ENCODE data around the gene CHMP2A. TPM values are rescaled to one million over a fixed set of nuclear protein-coding genes. Genes with fewer than 3 reads are reported as not detected.
"Not testable (repeated sequence)": the region's sequence is repeated elsewhere in the genome, so short reads cannot be mapped to it uniquely, and the experiment has no call there.

Gene CHMP2A
- polyA plus RNA-seq, 4 donors, result 113 to 135 (median 118) TPM

DNA sequence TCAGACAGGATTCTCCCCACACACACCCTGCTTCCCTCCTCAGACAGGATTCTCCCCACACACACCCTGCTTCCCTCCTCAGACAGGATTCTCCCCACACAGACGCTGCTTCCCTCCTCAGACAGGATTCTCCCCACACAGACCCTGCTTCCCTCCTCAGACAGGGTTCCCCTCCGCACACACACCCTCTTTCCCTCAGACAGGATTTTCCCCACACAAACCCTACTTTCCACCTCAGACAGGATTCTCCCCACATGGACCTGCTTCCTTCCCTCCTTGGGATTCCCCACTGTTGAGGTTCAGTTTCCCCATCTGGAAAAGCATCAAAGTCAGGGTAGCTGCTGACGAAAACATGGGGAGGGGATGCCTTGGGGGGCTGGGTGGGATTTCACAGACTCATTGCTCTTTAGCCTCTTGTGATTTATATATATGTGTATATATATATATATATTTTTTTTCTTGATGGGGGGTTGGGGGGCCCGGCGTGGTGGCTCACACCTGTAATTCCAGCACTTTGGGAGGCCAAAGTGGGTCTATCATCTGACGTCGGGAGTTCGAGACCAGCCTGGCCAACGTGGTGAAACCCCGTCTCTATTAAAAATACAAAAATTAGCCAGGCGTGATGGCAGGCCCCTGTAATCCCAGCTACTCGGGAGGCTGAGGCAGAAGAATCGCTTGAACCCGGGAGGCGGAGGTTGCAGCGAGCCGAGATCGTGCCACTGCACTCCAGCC, 12.1 kb downstream of the CHMP2A start:
- not testable (repeated sequence) for DNase-seq (ENCODE audit: low read depth in 4 of 4, low spot score in 3 of 4)

DNA sequence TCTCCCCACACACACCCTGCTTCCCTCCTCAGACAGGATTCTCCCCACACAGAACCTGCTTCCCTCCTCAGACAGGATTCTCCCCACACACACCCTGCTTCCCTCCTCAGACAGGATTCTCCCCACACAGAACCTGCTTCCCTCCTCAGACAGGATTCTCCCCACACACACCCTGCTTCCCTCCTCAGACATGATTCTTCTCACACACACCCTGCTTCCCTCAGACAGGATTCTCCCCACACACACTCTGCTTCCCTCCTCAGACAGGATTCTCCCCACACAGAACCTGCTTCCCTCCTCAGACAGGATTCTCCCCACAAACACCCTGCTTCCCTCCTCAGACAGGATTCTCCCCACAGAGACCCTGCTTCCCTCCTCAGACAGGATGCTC, 15.7 kb downstream of the CHMP2A start:
- DNase-seq (ENCODE audit: low read depth in 4 of 4, low spot score in 3 of 4), result not testable (repeated sequence)

DNA sequence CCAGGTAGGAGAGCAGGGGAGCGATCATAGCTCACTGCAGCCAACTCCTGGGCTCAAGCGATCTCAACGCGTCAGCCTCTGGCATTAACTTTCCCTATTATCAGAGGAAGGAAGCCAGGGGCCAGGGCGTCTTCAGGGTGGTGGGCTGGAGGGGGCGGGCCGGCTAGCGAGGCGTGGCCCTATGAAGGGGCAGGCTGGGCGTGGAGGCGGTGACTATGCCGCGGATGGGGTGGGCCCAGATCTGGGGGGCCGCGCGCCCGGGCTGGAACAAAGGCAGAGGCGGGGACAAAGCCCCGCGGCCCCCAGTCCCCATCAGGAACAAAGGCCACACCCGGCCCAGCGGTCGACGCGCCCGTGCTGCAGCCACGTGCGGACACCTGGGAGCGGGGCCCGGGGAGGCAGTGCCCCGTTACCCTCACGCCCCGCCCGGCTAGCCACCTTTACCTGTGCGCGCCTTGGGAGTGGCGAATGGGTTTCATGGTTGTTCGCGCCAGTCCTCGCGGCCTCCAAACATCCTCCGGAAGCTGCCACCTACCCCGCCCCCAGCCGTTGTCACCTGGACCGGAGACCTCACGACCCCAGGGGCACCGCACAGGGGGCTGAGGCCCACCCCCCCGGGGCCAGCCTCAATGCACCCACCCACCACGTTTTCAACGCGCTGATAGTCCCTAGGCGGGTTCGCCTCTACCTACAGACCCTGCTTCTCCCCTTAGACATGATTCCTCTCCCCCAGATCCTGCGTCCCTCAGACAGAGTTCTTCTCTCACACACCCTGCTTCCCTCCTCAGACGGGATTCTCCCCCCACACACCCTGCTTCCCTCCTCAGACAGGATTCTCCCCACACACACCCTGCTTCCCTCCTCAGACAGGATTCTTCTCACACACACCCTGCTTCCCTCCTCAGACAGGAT, 16.4 kb downstream of the CHMP2A start:
- peak in 3 of 4 donors; percentile 63 to 71 (median 65) for DNase-seq (ENCODE audit: low read depth in 4 of 4, low spot score in 3 of 4)

DNA sequence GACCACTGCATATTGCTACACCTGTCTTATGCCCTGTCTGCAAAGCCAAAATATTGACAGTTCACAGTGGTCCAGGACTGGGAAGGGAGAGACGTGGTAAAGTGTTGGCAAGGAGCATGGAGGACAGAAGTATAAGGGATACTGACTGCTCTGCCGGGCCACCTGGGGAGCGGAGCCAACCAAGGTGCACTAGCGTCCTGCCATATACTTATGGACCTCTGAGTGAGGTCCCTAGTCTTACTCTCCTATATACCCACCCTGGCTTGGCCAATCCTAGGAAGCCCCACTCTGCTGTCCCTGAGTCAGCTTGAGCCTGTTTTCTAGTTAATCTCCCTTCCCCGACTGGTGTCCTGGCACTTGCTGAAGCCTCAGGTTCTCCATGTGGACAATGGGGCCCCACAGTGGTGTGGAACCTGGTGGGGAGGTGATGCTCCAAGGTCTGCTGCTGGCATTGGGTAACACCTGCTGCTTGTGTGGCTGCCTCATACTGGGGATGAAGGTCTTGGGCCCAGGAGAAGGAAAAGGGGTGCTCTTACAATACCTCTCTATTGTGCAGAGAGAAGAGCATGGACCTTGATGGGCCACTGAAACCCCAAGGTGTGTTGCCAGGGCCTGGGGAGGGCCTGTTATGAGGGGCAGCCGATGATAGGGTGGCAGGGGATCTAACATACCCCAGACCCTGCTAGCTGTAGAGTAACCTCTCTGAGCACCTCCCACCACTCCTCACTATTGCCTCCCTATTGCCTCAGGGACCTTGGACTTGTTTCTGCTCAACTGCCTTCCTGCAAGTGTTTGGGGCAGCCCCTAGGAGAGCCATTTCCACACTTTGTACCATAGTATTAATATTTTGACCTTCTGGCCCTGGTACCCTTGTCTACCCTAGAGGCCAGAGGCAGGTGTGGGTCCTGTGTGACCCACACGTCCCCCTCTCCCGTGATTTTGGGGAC, 17.8 kb downstream of the CHMP2A start:
- no peak for DNase-seq (ENCODE audit: low read depth in 4 of 4, low spot score in 3 of 4)

DNA sequence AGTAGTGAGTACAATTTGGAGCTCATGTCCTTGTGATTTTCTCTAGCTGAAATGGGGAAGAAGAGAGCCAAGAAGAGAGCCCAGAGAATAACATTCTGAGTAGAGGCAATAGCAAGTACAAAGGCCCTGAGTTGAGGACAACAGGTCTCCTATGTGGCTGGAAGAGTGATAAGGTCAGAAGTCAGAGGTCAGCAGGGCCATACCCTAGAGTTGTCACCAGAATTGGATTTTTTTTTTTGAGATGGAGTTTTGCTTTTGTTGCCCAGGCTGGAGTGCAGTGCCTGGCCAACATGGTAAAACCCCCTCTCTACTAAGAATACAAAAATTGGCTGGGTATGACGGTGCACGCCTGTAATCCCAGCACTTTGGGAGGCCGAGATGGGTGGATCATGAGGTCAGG, 19.0 kb downstream of the CHMP2A start:
- no peak for DNase-seq (ENCODE audit: low read depth in 4 of 4, low spot score in 3 of 4)

DNA sequence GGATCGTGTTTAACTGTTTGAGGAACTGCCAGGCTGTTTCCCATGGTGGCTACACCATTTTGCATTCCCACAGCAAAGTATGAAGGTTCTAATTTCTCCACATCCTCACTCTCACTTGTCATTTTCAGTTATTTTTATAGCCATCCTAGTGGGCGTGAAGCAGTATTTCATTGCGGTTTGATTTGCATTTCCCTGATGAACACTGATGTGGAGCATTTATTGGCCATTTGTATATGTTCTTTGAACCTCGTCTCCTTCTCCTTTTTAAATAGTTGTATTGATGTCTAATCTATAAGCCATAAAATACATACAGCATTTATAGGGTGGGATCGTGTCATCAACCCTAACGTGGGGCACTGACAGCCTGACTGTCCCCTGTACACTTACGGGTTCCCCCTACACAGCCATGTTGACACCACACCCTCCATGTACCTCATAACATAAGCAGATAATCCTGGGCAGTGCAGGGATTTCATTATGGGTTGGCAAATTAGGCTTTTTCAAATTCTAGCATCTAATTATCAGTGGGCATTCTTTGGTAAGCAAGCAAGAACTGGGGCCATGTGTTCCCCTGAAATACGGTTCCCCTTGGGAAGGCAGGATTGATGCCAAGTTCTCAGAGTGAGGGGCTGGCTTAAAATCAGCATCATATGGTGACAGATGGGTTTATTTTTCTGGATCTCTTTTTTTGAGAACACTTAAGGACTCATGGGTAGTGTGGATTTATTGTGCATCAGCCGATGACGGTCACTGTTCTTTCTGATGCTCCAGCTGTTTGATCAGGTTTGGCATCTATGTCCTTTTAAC, 23.7 kb downstream of the CHMP2A start:
- no peak for DNase-seq (ENCODE audit: low read depth in 4 of 4, low spot score in 3 of 4)

DNA sequence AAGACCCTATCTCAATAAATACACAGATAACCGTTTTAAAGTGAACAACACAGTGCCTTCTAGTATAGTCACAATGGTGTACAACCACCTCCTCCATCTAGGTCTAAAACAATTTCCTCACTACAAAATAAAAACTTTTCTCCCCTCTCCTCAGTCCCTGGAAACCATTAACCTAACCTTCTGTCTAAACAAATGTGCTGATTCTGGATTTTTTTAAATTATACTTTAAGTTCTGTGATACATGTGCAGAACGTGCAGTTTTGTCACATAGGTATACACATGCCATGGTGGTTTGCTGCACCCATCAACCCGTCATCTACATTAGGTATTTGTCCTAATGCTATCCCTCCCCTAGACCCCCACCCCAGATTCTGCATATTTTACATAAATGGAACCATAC, 25.5 kb downstream of the CHMP2A start:
- DNase-seq (ENCODE audit: low read depth in 4 of 4, low spot score in 3 of 4), result no peak

DNA sequence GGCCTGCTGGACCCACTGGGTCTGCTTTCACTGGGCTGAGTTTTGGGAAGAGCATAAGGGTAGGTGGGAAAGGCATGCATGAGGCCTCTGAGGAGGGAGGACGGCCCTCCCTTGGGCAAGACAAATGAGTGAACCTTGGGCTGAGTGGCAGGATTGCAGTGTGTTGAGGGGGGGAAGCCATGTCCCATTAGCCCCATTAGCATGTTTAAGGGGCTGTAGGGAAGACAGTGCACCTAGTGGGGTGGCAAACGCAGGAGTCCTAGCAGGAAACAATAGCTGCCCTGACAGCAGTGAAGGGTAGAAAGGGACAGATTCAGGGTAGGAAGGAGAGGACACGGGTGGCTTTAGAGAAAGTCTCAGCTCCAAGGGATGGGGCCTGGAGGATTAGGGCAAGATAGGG, 32.2 kb downstream of the CHMP2A start:
- DNase-seq (ENCODE audit: low read depth in 4 of 4, low spot score in 3 of 4), result no peak

DNA sequence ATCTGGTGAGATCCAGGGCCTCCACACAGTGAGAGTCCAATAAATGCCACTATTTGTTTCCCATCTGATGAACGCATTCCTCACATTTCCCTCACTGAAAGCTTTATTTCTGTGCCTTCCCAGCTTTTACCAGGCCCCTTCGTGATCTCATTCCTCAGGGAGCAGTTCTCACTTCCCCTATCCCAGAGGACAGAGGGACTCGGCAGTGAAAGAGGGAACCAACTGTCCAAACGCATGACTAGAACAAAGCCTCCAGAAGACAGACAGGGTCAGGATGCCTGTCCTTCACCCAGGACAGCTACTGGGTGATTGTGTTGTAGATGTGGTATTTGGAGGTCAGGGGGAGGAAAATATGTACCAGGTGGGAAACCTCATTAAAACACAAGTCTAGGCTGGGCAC, 33.3 kb downstream of the CHMP2A start:
- DNase-seq (ENCODE audit: low read depth in 4 of 4, low spot score in 3 of 4), result no peak

DNA sequence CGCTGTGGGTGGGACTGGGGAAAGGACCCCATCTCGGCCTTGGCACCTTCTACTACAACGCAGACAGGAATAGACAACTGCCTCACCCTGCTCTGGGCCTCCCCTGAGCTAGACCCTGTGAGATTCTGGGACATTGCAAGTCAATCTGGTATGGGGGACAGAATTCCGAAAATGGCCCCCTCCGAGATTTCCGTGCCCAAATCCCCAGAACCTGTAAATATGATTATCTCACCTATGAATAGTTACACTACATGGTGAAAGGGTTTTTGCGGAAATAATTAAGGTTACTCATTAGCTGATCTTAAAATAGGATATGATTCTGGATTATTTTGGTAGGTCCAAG, 34.7 kb downstream of the CHMP2A start:
- DNase-seq (ENCODE audit: low read depth in 4 of 4, low spot score in 3 of 4), result no peak

DNA sequence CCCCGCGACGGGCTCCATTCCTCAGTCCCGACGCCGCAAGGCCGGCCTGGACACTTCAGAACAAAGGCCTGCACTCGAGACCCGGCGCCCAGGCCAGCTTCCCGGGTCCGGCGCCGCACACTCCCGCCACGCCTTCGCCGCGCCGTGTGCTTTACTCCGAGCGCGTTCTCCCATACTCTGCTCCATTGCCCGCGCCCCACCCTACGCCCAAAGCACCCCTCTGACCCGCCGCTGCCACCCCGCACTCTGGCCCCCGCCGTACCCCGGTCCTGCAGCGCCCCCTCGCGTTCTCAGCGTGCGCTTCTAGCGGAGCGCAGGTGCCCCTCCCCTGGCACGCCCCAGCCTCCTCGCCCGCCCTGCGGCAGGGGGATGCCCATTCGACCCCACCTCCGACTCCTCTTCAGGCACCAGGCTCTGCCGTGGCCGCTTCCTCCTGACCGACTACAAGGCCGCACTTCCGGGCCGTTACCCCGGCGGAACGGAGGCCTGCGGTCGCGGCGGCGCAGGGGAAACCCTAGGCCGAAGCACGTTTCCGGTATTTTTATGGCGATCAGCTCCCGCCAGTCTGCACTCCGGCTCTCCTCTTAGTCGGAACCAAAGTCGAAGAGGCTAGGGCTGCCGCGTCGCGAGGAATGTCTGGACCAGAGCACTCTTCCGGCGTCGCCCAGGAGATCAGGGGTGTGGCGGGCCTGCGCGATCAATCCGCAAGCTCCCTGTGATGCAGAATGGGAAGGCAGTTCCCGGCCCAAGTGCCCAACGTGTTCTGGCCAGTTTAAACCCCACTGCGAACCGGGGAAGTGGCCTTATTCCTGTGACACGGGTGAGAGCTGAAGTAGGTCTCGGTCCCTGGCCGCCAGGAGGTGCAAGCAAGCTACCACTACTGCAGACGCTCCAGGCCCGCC, 35.3 kb downstream of the CHMP2A start, which contains the start of gene ZBTB45:
TSS of gene ZBTB45 (minus strand) at position 456 of the 902 bp plus-strand sequence. CDS start 2,137 bp downstream, outside the sequence.
- DNase-seq (ENCODE audit: low read depth in 4 of 4, low spot score in 3 of 4), result peak; percentile 89 to 92 (median 90)

DNA sequence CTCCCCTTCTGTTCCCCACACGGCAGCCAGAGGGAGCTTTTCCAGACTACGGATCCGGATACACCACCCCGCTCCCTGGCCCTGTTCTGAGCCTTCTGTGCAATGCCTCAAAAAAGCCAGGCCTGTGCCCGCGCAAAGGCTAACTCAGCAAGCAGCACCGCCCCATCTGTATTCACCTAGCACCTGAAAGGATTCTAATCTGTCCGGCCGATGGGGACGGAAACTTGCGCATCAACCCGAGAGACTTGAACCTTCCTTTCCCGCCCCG, 35.9 kb downstream of the CHMP2A start:
- peak in 3 of 4 donors; percentile 52 to 61 (median 58) for DNase-seq (ENCODE audit: low read depth in 4 of 4, low spot score in 3 of 4)

DNA sequence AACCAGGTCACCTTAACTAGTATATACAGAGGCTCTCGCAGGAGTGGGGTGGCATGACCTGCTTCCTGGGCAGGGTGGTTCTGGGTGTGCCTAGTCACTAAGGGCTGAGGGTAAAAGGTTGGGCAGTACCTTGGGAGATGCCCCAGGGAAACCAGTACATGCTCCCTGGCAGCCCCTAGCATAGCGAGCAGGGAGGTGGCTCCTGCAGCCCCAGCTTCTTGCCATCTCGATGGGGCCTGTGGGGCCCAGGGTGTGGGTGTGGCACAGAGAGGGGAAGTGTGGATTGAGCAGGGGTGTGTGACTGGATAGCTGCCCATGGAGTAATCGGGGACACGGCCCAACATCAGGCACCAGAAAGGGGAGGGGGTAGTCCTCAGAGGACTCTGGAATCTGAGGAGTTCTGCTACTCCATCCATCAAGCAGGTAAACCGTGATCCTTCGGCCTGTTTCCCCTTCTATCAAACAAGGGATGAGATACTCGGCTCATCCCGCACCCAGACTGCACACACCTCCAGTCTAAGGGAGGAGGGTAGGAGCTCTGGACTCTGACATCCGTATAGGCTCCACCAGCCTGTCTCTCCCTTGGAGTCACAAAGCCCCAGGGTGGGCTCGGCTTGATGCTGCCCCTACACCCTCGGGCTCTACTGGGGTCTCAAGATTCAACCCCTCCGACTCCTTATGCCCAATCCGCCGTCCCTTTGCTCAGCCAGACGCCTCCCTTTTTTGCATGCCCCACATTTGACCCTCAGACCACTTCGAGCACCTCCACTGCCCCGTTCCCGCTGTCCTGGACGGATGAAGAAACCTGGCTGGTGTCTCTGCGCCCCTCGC, 36.4 kb downstream of the CHMP2A start:
- DNase-seq (ENCODE audit: low read depth in 4 of 4, low spot score in 3 of 4), result no peak

DNA sequence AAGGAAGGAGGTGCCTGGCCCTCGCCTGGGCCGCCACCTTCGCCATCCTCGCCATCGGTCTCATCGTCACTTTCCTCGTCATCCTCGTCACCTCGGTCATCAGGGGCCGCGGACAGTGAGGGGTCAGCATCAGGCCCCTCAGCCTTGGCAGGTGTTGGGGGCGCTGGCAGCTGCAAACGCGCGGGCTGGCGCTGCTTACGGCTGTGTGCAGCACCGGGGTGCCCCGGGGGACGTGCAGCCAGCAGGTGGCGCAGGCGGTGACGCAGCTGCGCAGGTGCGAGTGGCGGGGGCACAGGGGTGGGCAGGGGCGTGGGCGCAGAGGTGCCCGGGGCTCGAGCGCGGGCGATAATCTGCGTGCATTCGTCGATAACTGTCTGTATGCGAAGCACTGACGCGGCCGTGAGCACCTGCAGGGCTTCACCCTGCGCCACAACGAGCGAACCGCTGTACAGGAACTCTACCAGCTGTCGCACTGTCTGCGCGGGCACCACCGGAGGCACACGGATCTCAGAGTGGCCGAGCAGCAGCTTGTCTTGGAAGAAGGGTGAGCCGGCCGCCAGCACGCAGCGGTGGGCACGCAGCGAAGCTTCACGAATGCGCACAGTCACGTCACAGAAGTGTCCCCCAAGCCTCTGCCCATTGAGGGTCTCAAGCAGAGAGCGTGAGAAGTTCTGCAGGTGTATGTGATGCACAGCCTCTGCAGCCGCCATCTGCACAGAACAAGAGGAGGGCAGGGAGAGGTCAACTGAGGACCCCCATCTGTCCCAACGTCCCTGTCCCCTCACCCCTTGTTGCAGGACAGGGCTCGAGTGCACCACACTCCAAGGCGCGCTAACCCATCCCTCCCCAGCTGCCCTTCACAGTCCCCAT, 37.7 kb downstream of the CHMP2A start:
- DNase-seq (ENCODE audit: low read depth in 4 of 4, low spot score in 3 of 4), result no peak

DNA sequence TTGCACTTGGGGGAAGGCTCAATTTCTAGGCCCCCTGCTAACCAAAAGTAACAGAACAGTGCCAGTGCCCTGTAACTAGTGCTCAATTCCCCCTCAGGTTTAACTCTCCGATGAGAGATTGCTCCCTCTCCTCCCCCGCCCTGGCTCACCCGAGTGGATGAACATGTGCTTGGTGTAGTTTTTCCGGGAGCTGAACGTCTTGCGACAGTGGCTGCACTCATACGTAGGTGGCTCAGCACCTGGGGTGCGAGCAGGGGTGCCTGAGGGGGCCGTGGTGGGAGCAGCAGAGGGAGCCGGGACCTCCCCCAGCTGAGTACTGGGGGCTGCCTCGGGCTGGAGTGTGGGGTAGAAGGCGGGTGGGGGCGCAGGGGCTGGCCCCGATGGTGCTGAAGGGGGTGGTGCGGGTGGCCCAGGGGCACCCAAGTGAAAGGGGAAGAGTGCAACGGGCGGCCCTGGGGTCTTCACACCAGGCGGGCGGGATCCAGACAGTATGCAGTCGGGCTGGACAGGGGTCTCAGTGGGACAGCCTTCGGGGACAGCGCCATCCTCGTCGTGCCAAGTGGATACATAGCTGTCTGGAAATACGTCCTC, 38.6 kb downstream of the CHMP2A start:
- DNase-seq (ENCODE audit: low read depth in 4 of 4, low spot score in 3 of 4), result no peak

DNA sequence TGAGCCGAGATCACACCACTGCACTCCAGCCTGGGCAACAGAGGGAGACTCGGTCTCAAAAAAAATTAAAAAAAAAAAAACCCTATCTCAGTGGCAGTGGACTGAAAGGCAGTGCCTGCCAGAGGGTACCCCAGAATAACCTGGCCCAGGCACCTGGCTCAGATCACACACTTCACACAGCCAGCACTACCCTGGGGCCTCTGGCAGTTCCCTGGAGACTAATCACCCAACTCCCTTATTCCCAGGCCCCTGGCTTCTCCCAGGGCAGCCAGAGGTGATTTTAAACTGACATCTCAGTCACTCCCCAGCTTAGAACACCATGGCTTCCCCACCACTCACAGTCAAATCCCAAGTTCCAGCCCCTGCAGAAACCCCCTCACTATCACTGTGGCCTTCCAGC, 39.6 kb downstream of the CHMP2A start:
- no peak for DNase-seq (ENCODE audit: low read depth in 4 of 4, low spot score in 3 of 4)

DNA sequence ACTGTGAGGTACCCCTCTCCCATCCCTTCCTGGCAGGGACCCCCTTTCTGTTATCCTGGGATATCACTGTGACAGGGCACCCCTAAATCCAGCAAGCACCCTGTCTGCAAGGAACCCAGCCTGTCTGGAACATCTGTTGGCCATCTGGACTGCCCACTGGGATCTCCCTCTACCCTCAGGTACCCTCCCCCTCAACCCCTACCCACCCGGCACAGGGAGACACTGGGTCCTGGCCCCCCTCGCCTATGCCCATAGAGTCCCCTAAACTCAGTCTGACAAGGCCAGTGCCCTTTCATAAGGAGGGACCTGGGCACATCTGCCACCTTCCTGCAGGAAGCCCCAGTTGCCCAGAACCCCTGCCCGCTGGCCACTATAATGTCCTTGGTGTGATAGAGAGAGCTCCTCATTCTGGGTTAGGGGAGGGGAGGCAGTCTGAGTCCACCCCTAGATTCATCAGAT, 40.3 kb downstream of the CHMP2A start:
- DNase-seq (ENCODE audit: low read depth in 4 of 4, low spot score in 3 of 4), result no peak
